H9 (cell line): Measurements from ENCODE around the gene MARS1. TPM values are rescaled to one million over a fixed set of nuclear protein-coding genes. Genes with fewer than 3 reads are reported as not detected.
A peak's percentile ranks its signal among the peaks of the same experiment; 100 is the strongest.

Experiments used
- DNase-seq: peaks from one replicate; pipeline ENCODE4 v3.0.0-alpha.2; 2017
- H2AFZ ChIP-seq: one replicate; pipeline ENCODE4 v1.6.1; 2013; ENCODE audit warnings: mild to moderate bottlenecking, low read length, control low read depth, moderate library complexity
- H2AK5ac ChIP-seq: 2 replicates; pipeline ENCODE4 v1.6.1; 2013; ENCODE audit warnings: low read length, control low read depth, mixed read lengths; ENCODE audit not compliant: insufficient read length
- H2BK120ac ChIP-seq: one replicate; pipeline ENCODE4 v1.6.1; 2013; ENCODE audit warnings: low read depth, mild to moderate bottlenecking, low read length, control low read depth, inconsistent platforms; ENCODE audit not compliant: poor library complexity, severe bottlenecking
- H2BK12ac ChIP-seq: 2 replicates; pipeline ENCODE4 v1.6.1; 2013; ENCODE audit warnings: low read length, control low read depth, mixed read lengths, low read depth; ENCODE audit not compliant: insufficient read length
- H2BK15ac ChIP-seq: 2 replicates; pipeline ENCODE4 v1.6.1; 2013; ENCODE audit warnings: low read depth, low read length, control low read depth
- H2BK20ac ChIP-seq: one replicate; pipeline ENCODE4 v1.6.1; 2013; ENCODE audit warnings: low read depth, mild to moderate bottlenecking, low read length, control low read depth, inconsistent platforms; ENCODE audit not compliant: poor library complexity, severe bottlenecking
- H2BK5ac ChIP-seq: 2 replicates; pipeline ENCODE4 v1.6.1; 2013; ENCODE audit warnings: low read length, control low read depth, mixed read lengths; ENCODE audit not compliant: insufficient read length
- H3K14ac ChIP-seq: 2 replicates; pipeline ENCODE4 v1.6.1; 2013; ENCODE audit warnings: low read length, control low read depth; ENCODE audit not compliant: insufficient read depth
- H3K18ac ChIP-seq: 2 replicates; pipeline ENCODE4 v1.6.1; 2013; ENCODE audit warnings: low read depth, mild to moderate bottlenecking, mixed read lengths, low read length, control low read depth; ENCODE audit not compliant: insufficient read length
- H3K23ac ChIP-seq: 2 replicates; pipeline ENCODE4 v1.6.1; 2013; ENCODE audit warnings: low read length, control low read depth, mixed read lengths, low read depth; ENCODE audit not compliant: insufficient read length
- H3K23me2 ChIP-seq: 2 replicates; pipeline ENCODE4 v1.6.1; 2013; ENCODE audit warnings: low read depth, mild to moderate bottlenecking, mixed read lengths, low read length, control low read depth; ENCODE audit not compliant: insufficient read length, poor library complexity, severe bottlenecking
- H3K27ac ChIP-seq: 2 replicates; pipeline ENCODE4 v1.5.1; 2013; ENCODE audit warnings: low read length, control low read depth, mixed read lengths, low read depth; ENCODE audit not compliant: insufficient read length
- H3K27me3 ChIP-seq: 2 replicates; pipeline ENCODE4 v1.6.1; 2013; ENCODE audit warnings: low read length, control low read depth, inconsistent platforms; ENCODE audit not compliant: insufficient read depth
- H3K4ac ChIP-seq: 2 replicates; pipeline ENCODE4 v1.6.1; 2013; ENCODE audit warnings: low read depth, mild to moderate bottlenecking, control low read depth, inconsistent platforms, low read length, moderate library complexity
- H3K4me1 ChIP-seq: 2 replicates; pipeline ENCODE4 v1.6.1; 2013; ENCODE audit warnings: low read length, control low read depth, inconsistent platforms; ENCODE audit not compliant: insufficient read depth
- H3K4me2 ChIP-seq: 2 replicates; pipeline ENCODE4 v1.6.1; 2013; ENCODE audit warnings: low read length, control low read depth, mixed read lengths; ENCODE audit not compliant: insufficient read length, insufficient read depth
- H3K56ac ChIP-seq: 2 replicates; pipeline ENCODE4 v1.6.1; 2013; ENCODE audit warnings: low read depth, mild to moderate bottlenecking, mixed read lengths, low read length, control low read depth; ENCODE audit not compliant: insufficient read length
- H3K79me1 ChIP-seq: 2 replicates; pipeline ENCODE4 v1.6.1; 2013; ENCODE audit warnings: low read depth, mild to moderate bottlenecking, moderate library complexity, low read length, control low read depth, inconsistent platforms; ENCODE audit not compliant: insufficient read depth, poor library complexity, severe bottlenecking
- H3K79me2 ChIP-seq: 2 replicates; pipeline ENCODE4 v1.6.1; 2013; ENCODE audit warnings: low read length, control low read depth, inconsistent platforms; ENCODE audit not compliant: insufficient read depth
- H3K9ac ChIP-seq: 2 replicates; pipeline ENCODE4 v1.6.1; 2013; ENCODE audit warnings: low read length, control low read depth, mixed read lengths; ENCODE audit not compliant: insufficient read length; ENCODE audit errors: extremely low read depth
- H3K9me3 ChIP-seq: one replicate; pipeline ENCODE4 v1.6.1; 2013; ENCODE audit warnings: low read depth, low read length, inconsistent platforms; ENCODE audit not compliant: control insufficient read depth
- H3T11ph ChIP-seq: one replicate; pipeline ENCODE4 v1.6.1; 2013; ENCODE audit warnings: mild to moderate bottlenecking, low read length, control low read depth, inconsistent platforms
- H4K20me1 ChIP-seq: one replicate; pipeline ENCODE4 v1.6.1; 2013; ENCODE audit not compliant: control insufficient read depth, insufficient read length, insufficient read depth
- H4K5ac ChIP-seq: 2 replicates; pipeline ENCODE4 v1.6.1; 2013; ENCODE audit warnings: low read depth, mild to moderate bottlenecking, mixed read lengths, low read length, control low read depth; ENCODE audit not compliant: insufficient read length
- H4K8ac ChIP-seq: replicated peaks from 2 replicates; pipeline ENCODE4 v1.6.1; 2013; ENCODE audit warnings: low read length, control low read depth, mixed read lengths, low read depth; ENCODE audit not compliant: insufficient read length
- H4K91ac ChIP-seq: 2 replicates; pipeline ENCODE4 v1.6.1; 2013; ENCODE audit warnings: low read depth, mild to moderate bottlenecking, moderate library complexity, mixed read lengths, low read length, control low read depth; ENCODE audit not compliant: insufficient read length
- H3K27ac Mint-ChIP-seq, 3 experiments: 2 replicates in 2 of 3; 3 replicates in 1 of 3; pipeline ENCODE4 v1.8.0; 2020 to 2021; ENCODE audit warnings: mixed read lengths in 3 of 3, mild to moderate bottlenecking in 1 of 3, moderate library complexity in 1 of 3
- H3K27me3 Mint-ChIP-seq: 2 replicates; pipeline ENCODE4 v1.8.0; 2021; ENCODE audit warnings: low read depth, mild to moderate bottlenecking, moderate library complexity, mixed read lengths
- H3K36me3 Mint-ChIP-seq, 3 experiments: 2 replicates in 2 of 3; 3 replicates in 1 of 3; pipeline ENCODE4 v1.8.0; 2020 to 2021; ENCODE audit warnings: low read depth in 3 of 3, mixed read lengths in 3 of 3; ENCODE audit not compliant: insufficient read depth in 1 of 3
- H3K4me1 Mint-ChIP-seq, 2 experiments: 2 replicates each; pipeline ENCODE4 v1.8.0; 2020; ENCODE audit warnings: mixed read lengths in 2 of 2
- H3K4me3 Mint-ChIP-seq, 2 experiments: 2 replicates in 1 of 2; 3 replicates in 1 of 2; pipeline ENCODE4 v1.8.0; 2020 to 2021; ENCODE audit warnings: mild to moderate bottlenecking in 2 of 2, mixed read lengths in 2 of 2, moderate library complexity in 1 of 2
- H3K9me3 Mint-ChIP-seq, 2 experiments: 2 replicates in 1 of 2; 3 replicates in 1 of 2; pipeline ENCODE4 v1.8.0; 2020; ENCODE audit warnings: mild to moderate bottlenecking in 2 of 2, mixed read lengths in 2 of 2, moderate library complexity in 1 of 2
- CTCF ChIP-seq: fragments of 200-600 bp; sonication (generic); conservative IDR thresholded peaks from 3 replicates; pipeline ENCODE4 v1.8.0; 2021; ENCODE audit warnings: antibody characterized with exemption, mild to moderate bottlenecking
- WGBS: extraction: QIAGEN DNeasy Blood & Tissue Kit; methylation state at CpG from one replicate; pipeline ENCODE4 v1.1.7; 2013; ENCODE audit warnings: missing lambda C conversion rate, low lambda C conversion rate, mixed read lengths; ENCODE audit not compliant: insufficient read length; ENCODE audit errors: extremely low coverage; 5-methylcytosine and 5-hydroxymethylcytosine counted together
- total RNA-seq: library from RNA; stranded (reverse); gene quantifications from 2 replicates; pipeline ENCODE4 v1.2.1, GENCODE V29; 2021

Gene MARS1
- total RNA-seq, 1 experiment from 2014 or later, result 368 TPM

- no peaks in the 10 kb centered on the region; the same call in 1 of the 2 replicates for H3K4me1 ChIP-seq
- no peaks in the 10 kb centered on the region for H3K9me3 ChIP-seq
- Mint-ChIP-seq H3K4me1 (peaks cover 47 to 53% of the 10 kb centered on the region in 2 experiments), H3K27me3 (peaks cover 14% of the 10 kb centered on the region), H3K4me3 (peak overlapping the region; percentile 91 to 99), H3K36me3 (peaks cover 0 to 2% (median 0%) of the 10 kb centered on the region in 3 experiments; a peak in 2 of 7 replicates), H3K27ac (peak overlapping the region; percentile 94 to 97 (median 95)), H3K9me3 (no peaks in the 10 kb centered on the region)
- no peak overlapping the region for H3K18ac ChIP-seq
- H3K27me3 ChIP-seq, result no peaks in the 10 kb centered on the region
- H3T11ph ChIP-seq, result no peak overlapping the region
- no peak for TF ChIP-seq CTCF
- no peaks in the 10 kb centered on the region for H3K79me1 ChIP-seq
- H4K20me1 ChIP-seq, result no peaks in the 10 kb centered on the region
- no peak overlapping the region for H2BK120ac ChIP-seq
- peak overlapping the region; percentile 59 for H3K27ac ChIP-seq
- WGBS, result no CpG with 5 or more reads among the region's 3 CpGs
- H2BK20ac ChIP-seq, result no peak overlapping the region
- no peak overlapping the region for H4K91ac ChIP-seq
- H3K4ac ChIP-seq, result no peak overlapping the region
- no peak overlapping the region for H3K23ac ChIP-seq
- H2BK15ac ChIP-seq, result no peak overlapping the region
- no peak overlapping the region for H3K9ac ChIP-seq
- peak overlapping the region; percentile 90 for H3K4me2 ChIP-seq
- no peak overlapping the region; the same call in 1 of the 2 replicates for H3K14ac ChIP-seq
- no peak overlapping the region for H2AFZ ChIP-seq
- H3K56ac ChIP-seq, result no peak overlapping the region
- DNase-seq, result no peak
- H2AK5ac ChIP-seq, result no peak overlapping the region
- H4K5ac ChIP-seq, result no peak overlapping the region
- no peak overlapping the region for H4K8ac ChIP-seq
- no peaks in the 10 kb centered on the region for H3K79me2 ChIP-seq
- peaks cover 34% of the 10 kb centered on the region for H3K23me2 ChIP-seq
- H2BK12ac ChIP-seq, result no peak overlapping the region
- no peak overlapping the region for H2BK5ac ChIP-seq
Observed at GRCh38 chr12:57458665-57459054, 29.2 kb upstream of the MARS1 start.
